GM12892 (cell line): ENCODE results near the gene AIFM3.

Experiments used
- DNase-seq: peaks from one replicate; pipeline ENCODE4 v3.0.0; 2011; ENCODE audit not compliant: insufficient read length
- FAIRE-seq: peaks from 2 replicates; lab custom pipeline; 2011; peaks lifted over from hg19 to GRCh38; lab: Jason Lieb, UNC
- POLR2A ChIP-seq: IDR thresholded peaks from 2 replicates; pipeline ENCODE4 v1.6.1; 2011; ENCODE audit warnings: low read depth, low read length, control low read depth
- POLR2AphosphoS5 ChIP-seq: IDR thresholded peaks from 2 replicates; pipeline ENCODE4 v1.6.1; 2011; ENCODE audit warnings: low read depth, low read length, control low read depth
- TAF1 ChIP-seq: IDR thresholded peaks from 2 replicates; pipeline ENCODE4 v1.6.1; 2011; ENCODE audit warnings: low read depth, mild to moderate bottlenecking, control low read depth, low read length, borderline replicate concordance

The AIFM3 gene

DNA sequence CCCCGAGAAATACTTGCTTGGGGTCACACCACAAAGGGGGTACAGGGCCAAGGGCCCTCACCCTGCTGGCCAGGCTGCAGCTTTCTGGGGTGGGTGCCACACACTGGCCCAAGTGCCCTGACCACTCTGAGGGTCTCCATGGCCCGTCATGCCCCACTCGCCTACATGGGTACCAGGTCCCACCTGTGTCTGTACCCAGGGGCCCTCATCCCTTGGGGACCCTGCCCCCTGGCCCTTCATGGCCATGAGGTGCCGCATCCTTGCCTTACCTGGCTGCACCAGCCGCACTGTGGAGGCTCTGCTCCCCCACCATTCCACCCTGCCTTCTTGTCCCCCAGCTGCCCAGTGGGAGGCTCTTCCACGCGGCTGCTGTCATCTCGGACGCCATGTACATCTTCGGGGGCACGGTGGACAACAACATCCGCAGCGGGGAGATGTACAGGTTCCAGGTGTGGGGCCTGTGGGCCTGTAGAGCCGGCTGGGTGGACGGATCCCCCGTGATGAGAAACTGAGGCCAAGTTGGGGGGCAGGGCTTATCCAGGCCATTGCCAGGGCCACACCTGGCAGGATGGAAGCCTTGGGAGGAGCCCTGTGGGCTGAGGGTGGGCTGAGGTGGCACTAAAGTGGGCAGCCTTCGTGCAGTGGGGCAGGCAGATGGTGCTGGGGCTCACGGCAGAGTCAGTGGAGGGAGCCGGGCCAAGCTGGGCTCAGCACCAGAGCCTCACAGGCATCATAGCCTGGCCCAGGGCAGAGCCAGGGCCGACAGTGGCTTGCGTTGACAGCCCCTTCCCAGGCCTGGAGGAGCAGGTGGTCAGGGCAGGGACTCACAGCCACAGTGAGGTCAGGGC lies 25.6 kb downstream of the AIFM3 start:
- no peak for DNase-seq
- FAIRE-seq, result no peak
- TF ChIP-seq TAF1 (no peak), POLR2AphosphoS5 (no peak), POLR2A (no peak)

DNA sequence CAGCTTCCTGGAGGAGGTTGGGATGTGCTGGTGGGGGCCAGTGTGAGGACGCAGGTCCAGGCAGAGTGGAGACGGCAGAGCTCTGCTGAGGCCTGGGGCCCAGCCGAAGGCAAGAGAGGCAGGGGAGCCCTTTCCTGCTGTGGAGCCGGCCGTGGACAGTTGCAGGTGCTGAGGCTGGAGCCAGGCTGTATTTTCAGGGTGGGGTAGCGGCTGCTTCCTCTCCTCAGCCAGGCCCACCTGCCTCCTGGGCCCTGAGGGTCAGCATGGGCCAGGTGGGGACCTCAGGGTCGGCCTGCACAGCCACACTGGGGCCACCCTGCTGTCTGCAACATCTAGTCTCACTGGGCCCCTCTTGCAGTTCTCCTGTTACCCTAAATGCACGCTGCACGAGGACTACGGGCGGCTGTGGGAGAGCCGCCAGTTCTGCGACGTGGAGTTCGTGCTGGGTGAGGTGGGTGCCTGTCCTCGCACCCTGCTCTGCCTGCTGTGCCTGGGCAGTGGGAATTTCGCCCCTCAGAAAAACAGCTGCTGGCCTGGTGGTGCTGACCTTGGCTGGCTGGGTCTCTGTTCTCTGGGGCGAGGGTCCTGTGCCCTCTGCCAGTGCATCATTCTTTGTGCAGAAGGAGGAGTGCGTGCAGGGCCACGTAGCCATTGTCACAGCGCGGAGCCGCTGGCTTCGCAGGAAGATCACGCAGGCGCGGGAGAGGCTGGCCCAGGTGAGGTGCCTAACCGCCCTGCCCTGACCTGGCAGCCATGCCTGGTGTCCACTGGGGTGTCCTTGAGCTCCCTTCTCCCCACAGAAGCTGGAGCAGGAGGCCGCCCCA lies 26.5 kb downstream of the AIFM3 start:
- no peak for FAIRE-seq
- DNase-seq, result no peak
- TF ChIP-seq POLR2AphosphoS5, result no peak
- no peak for TF ChIP-seq TAF1
- no peak for TF ChIP-seq POLR2A

DNA sequence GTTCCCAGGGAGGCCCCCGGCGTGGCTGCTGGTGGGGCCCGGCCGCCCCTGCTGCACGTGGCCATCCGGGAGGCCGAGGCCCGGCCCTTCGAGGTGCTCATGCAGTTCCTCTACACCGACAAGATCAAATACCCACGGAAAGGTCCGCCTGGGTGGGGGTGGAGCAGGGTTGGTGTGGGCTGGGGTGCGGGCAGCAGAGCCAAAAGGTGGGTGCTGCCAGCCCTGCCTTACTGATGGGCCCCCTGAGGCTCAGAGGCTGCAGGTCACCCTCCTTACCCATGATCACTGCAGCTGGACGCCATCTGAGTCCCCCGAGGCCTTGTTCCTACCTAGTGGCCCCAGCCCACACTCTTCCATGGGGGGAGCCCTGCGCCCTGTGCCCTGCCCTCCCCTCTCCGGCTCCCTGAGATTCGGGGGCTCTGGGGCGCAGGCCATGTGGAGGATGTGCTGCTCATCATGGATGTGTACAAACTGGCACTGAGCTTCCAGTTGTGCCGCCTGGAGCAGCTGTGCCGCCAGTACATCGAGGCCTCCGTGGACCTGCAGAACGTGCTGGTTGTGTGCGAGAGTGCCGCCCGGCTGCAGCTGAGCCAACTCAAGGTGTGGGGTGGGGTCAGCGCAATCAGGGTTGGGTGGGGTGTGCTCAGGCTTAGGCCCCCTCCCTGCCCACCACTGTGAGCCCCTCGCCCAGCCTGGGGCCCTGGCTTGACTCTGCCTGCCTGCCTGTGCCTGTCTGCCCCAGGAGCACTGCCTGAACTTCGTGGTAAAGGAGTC lies 27.3 kb downstream of the AIFM3 start:
- no peak for FAIRE-seq
- no peak for TF ChIP-seq TAF1
- no peak for TF ChIP-seq POLR2A
- TF ChIP-seq POLR2AphosphoS5, result no peak
- DNase-seq, result no peak

DNA sequence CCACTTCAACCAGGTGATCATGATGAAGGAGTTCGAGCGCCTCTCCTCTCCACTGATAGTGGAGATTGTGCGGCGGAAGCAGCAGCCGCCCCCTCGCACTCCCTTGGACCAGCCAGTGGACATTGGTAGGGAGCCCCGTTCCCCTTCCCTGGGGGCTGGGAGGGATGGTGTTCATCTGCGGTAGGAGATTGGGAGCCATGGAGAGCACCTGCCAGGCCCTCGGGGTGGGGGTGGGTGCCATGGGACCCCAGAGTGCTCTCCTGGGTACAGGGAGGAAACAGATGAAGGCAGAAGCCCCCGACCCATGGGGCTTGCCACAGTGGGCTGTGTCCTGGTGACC lies 27.8 kb downstream of the AIFM3 start:
- DNase-seq (no peak), FAIRE-seq (no peak)
- TF ChIP-seq TAF1 (no peak), POLR2AphosphoS5 (no peak), POLR2A (no peak)

DNA sequence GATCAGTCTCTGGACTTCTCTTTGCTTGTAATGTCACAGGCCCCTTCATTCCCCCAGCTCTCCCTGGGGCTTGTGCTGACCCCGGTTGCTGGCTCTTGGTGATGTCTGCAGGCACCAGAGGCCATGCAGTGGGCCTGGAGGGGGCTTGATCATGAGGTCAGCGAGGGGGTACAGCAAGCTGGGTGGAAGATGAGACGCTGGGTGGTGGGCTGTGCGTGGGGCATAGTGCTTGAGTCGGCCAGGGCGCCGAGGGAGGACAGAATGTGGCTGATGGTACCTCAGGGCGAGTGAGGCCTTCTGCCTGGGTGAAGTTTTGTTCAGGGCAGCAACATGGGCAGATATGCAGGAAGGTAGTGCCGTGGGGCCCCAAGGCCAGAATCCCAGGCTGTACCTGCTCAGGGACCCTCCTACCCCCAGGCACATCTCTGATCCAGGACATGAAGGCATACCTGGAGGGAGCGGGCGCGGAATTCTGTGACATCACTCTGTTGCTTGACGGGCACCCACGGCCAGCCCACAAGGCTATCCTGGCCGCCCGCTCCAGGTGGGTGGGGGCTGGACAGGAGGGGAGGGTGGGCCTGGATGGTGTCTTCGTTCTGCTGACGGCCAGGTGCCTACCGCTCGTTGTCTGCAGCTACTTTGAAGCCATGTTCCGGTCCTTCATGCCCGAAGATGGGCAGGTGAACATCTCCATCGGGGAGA lies 28.4 kb downstream of the AIFM3 start:
- TF ChIP-seq TAF1 (no peak), POLR2AphosphoS5 (no peak), POLR2A (no peak)
- FAIRE-seq, result no peak
- DNase-seq, result no peak

DNA sequence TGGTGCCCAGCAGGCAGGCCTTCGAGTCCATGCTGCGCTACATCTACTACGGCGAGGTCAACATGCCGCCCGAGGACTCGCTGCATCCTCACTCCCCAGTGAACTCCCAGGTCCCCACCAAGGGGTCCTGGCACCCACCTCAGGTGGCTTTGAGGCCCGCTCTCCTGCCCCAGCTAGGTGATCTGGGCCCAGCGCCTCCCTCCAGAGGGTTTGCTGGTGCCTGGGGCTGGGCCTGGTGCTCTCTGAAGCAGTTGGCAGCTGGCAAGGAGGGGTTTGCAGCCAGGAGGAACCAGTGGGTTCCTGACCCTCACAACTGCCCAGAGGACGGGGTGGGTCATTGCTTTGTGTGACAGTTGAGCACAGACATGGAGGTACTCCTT lies 29.0 kb downstream of the AIFM3 start:
- DNase-seq, result no peak
- no peak for FAIRE-seq
- TF ChIP-seq POLR2AphosphoS5 (no peak), TAF1 (no peak), POLR2A (peak; percentile 23; the same call in 1 of the 2 replicates)

DNA sequence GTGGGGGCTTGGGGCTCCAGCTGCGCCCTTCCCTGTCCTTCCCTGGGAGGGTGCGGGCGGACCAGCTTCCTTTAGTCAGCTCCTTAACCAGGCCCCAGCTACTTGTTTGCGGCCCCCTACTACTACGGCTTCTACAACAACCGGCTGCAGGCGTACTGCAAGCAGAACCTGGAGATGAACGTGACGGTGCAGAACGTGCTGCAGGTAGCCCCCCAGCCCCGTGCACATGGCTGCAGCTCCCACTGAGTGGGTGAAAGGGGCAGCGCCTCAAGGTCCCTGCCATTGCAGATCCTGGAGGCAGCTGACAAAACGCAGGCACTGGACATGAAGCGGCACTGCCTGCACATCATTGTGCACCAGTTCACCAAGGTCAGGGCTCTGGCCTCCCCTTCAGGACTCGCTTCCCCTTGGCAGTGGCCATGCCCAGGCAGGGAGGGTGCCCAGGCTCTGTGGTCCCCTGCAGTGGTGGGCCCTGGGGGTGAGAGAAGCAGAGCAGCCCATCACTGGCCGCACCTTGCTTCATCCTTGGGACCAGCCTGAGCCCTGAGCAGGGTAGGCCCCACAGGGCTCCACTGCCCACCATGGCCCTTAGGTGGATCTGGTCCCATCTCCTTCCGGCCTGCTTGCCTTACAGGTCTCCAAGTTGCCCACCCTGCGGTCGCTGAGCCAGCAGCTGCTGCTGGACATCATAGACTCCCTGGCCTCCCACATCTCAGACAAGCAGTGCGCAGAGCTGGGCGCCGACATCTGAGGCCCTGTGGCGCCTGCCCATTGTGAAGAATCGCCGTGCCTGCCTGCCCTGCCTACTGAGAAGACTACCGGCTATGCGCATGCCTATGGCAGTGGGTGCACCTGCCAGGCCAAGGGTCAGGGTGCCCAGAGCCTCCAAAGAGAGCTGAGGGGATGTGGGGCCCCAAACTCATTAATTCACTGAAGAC lies 29.8 kb downstream of the AIFM3 start:
- DNase-seq (no peak), FAIRE-seq (no peak)
- no peak; the same call in 1 of the 2 replicates for TF ChIP-seq POLR2AphosphoS5
- no peak for TF ChIP-seq TAF1
- TF ChIP-seq POLR2A, result no peak; the same call in 1 of the 2 replicates

DNA sequence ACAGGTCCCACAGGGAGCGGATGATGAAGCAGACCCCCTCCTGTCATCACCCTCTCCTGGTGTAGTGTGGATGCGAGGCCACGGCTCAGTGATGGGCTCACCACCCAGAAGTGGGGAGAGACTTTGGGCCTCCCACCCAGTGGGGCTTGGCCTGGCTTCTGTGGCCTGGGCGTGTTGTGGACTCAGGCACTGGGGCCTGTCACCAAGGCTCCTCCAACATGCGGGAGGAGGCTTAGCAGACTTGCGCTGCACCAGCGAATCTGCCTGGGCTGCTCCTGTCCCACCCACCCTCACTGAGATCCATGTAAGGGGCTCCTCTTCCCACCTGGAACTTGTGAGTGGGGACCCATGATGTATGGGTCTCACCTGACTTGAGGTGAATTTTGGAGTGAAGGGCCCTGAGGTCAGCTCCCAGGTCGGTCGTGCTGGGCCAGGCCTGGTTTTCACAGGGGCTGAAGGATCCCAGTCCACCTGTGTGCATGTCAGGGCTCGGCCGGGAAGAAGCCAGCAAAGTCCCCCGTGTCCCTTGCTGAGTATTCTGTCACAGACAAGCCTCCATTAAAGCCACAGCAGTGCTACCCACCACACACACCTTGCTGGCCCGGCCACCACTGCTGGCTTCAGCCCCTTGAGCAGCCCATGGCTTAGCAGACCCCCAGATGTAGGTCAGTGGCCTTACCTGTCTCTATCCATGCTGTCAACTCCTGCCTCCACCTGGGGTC lies 30.6 kb downstream of the AIFM3 start:
- TF ChIP-seq POLR2AphosphoS5, result peak; percentile 3
- 0 out of 2 replicates have a peak, but pooled peaks have one; percentile 45 for TF ChIP-seq POLR2A
- TF ChIP-seq TAF1, result no peak
- FAIRE-seq (no peak), DNase-seq (no peak)
